Occipital lobe (tissue), 2 donors: ENCODE measurements around the gene NARS2. TPM values are rescaled to one million over a fixed set of nuclear protein-coding genes. Genes with fewer than 3 reads are reported as not detected.
"Not testable (repeated sequence)": the region's sequence is repeated elsewhere in the genome, so short reads cannot be mapped to it uniquely, and the experiment has no call there.

ENCODE experiments used
- DNase-seq: peaks from one replicate; lab custom pipeline; 2025; lab: John Stamatoyannopoulos, UW
- total RNA-seq: library from RNA; depleted of rRNA; stranded (reverse); fragments of >200 nt; gene quantifications from one replicate; pipeline ENCODE4 v1.2.3, GENCODE V29; 2014

The NARS2 gene
- total RNA-seq, 1 donor from 2014 or later, result 33.4 TPM

DNA sequence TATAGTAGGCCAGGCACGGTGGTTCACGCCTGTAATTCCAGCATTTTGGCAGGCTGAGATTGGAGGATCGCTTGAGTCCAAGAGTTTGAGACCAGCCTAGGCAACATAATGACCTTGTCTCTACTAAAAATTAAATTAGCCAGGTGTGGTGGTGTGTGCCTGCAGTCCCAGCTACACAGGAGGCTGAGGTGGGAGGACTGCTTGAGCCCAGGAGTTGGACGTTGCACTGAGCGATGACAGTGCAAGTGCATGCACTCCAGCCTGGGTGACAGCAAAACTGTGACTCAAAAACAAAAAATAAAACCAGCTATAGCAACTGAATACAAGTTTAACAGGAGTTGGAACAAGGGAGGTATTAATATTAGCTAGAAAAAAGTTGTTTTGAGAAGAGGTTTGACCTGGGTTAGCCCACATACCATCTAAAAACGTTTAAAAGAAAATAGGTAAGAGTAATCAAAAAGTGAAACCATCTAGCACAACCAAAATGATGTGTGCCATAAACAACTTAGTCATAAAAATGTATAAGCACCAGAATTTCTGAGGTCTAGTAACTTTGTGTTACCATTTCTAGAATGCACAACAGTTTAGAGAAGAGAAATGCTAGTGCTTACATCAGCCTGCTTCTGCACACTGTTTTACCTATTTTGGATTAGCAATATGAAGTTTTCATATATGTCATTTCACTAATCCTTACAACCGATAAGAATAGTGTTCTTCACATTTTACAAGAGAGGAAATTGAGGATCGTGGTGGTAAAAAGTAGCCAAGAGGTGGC is 26.5 kb downstream of the NARS2 start:
- no peak for DNase-seq

DNA sequence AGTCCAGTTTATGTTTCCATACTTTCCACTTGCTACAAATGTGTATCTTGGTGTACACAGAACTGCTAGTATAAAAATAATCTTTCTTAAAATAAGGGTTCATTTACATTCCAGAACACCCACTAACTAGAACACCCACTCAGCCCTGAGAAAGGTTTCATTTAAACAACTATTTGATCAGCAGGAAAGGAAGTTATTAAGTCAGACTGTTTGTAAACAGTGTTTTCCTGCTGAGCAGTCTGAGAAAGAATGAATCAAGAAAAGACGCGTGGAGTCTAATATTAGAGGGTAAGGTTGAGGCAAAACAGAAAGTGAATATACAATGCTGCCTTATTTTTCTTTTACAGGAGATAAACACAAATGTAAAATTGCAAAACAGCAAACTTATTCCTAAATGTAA is 32.7 kb downstream of the NARS2 start:
- no peak for DNase-seq

DNA sequence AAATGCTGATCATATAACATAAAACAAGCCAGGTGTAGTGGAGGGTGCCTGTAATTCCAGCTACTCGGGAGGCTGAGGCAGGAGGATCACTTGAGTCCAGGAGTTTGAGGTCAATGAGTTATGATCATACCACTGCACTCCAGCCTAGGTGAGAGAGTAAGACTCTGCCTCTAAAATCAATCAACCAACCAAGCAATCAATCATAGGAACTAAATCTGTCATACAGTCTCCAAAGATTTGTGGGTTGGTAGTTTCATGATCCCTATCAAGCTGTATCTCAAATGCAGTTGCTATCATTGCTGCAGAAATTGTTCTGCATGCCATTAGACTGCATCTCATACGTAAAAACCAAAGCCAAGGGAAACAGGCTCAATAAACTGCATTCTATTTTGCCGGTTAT is 33.1 kb downstream of the NARS2 start:
- no peak for DNase-seq

DNA sequence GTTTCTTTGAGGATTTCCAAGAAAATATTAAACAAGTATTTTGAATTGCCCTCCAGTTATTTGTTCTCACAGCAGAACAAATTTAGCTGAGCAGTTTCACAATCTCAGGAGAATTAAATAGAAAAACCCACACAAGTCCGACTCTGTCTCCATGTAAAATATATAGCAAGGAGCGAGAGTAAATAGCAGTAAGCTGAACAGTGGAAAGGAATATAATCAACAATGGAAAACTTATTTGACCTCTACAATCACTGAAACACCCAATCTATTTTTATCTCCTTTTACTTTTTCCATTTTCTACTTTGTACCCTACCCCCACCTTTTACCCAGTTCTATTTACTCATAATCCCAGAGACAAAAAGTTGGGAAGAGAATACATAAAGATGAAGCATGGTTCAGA is 34.4 kb downstream of the NARS2 start:
- DNase-seq, result no peak

DNA sequence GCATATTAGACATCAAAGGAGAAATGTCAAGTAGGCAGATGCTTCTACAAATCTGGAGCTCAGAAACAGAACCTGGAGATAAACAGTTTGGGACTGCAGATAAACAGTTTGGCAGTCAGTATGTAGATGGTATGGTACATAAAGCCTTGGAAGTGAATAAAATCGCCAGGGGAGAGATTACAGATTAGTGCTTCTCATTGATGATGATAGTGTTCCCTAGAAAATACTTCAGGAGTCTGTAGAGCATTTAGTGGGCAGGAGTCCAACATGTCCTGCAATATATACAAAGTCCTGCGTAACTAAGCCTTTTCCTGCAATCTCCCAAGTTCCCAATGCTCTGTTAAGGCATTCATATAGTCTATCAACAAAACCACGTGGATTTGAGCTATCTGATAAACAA is 35.2 kb downstream of the NARS2 start:
- no peak for DNase-seq

DNA sequence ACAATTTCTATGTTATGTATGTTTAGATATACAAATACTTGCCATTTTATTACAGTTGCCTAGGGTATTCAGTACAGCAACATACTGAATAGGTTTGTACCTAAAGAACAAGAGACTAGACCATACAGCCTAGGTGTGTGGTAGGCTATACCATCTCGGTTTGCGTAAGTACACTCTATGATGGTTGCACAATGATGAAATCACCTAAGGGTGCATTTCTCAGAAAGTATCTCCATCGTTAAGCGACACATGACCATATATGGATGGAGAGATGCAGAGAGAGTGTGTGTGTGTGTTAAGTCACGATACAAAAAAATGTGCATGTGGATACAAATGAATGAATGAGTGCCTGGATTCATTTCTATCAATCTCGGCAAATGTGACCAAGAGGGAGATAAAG is 37.7 kb downstream of the NARS2 start:
- no peak for DNase-seq

DNA sequence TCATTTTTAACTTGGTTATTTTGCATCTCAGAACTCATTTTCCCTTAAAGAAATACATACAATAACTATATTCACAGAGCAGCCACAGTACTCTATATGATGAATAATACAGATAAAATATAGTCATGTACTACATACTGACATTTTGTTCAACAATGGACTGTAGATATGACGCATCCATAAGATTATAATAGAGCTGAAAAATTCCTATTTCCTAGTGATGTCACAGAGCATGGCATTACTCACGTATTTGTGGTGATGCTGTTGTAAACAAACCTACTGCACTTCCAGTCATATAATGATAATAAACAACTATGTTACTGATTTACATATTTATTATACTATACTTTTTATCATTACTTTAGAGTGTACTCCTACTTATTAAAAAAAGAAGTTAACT is 38.7 kb downstream of the NARS2 start:
- no peak for DNase-seq

DNA sequence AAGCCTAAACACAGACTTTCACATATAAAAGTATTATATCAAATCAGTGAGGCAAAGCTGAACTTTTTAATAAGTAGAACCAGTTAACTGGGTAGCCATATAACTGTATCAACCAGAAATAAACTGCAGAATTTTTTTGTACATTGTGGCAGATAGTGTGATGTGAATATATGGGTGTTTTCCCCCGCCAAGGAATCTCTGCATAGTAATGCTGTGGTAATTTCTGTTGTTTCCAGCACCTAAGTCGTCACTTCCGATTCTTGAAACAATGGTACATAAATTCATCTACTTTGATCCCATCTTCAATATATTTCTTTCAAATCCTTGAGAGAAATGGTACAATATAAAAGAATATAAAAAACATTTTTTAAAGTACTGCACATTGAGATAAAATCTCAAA is 39.6 kb downstream of the NARS2 start:
- DNase-seq, result no peak

DNA sequence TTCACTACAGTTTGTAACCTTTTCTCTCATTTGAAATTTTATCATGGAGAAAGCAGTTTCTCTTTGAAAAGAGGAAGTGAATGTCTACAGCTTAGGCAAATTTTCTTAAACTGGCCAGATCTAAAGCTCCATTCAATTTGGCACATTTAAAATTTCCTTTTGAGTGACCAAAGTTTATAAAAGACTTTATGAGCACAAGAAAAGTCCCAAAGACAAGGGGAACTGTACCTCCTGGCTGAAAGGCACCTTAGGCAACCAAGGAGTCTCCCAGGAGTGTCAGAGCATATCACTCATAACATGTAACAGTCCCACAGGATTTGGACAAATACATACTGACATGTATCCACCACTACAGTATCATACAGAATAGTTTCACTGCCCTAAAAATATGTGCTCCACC is 41.3 kb downstream of the NARS2 start:
- DNase-seq, result no peak

DNA sequence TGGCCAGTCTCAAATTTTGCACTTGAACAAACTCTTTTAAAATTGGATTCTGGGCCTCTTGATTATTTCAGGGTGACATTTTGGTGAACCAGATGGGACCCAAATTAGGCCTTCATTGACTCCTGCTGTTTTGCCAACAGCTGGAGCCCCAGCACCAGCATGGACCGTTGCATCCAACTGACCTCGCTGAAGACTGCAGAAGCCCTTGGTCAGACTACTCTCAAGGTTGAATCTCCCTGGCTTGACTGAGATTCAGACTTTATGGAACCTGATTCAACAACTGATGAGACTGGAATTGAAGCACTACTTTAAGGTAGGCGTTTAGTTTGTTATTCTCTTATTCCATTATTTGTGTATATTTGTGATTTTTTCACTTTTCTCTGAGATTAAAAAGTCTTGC is 41.7 kb downstream of the NARS2 start:
- no peak for DNase-seq

DNA sequence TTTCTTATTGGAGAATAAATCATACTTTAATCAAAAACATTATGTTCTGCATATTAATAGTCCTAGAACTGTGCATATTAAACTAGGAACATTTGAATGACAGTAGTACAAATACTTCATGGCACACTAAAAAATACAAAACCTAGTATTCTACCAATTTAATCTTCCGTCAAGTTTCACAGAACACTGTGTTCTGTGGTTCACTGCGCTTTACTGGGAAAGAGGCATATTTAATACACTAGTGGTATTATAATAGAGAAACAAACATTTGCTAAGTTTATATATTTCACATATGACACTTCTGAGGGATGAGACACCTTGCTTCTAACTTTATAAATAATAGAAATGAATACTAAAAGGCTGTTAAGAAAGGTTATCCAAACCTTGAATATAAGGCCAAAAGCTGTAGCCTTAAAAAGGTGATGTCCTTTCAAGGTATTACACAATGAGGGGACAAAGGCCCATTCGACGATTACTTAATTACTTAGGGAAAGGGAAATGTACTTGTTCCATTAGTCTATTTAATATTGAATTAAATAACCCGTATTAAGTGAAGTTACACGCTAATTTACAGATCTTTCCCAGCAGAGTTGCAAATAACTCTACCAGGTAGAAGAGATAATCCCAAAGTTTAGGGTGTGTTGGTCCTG is 48.0 kb downstream of the NARS2 start:
- no peak for DNase-seq

DNA sequence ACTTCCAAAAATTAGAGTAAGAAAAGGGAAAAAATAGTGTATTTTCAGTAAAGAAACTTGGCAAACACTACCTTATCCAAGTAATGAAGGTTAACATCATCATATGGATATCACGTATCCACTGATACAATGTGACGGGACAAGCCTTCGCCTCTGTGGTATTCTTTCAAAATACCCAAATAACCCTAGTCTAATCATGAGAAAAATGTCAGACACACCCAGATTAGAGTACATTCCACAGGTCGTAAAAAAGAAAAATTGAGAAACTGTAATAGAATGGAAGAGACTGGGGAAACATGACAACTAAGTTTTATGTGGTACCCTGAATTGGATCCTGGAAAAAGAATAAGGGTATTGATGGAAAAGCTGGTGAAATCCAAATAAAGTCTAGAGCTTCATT is 48.9 kb downstream of the NARS2 start:
- no peak for DNase-seq

DNA sequence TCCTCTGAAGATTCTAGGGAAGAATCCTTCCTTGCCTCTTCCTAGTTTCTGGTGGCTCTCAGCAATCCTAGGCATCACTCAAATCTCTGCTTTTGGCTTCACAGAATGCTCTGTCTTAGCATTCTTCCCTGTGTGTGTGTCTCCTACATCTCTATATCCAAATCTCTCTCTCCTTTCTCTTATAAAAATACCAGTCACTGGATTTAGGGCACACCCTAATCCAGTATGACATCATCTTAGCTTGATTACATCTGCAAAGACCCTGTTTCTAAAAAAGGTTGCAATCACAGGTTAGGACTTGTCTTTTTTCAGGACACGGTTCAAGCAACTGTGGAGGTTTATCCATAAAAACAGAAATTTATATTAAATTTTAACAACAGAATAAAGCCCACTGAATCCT is 54.4 kb downstream of the NARS2 start:
- DNase-seq, result no peak

DNA sequence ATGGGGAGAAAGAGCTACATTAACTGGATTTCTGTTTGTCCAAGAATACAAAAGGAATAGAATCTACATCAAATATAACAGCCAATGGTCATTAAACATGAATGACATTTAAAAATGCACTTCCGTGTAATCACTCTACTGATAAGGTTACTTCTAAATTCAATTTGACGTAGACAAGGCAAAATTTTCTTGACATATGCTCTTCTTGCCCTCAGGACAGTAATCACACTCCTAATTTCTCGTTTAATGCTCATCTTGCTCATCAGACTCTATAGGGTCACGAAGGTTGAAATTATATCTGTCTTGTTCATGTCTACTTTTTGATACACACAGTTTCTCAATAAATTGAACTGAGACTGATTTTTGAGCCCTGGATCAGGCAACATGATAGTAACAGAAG is 58.4 kb downstream of the NARS2 start:
- DNase-seq, result no peak

DNA sequence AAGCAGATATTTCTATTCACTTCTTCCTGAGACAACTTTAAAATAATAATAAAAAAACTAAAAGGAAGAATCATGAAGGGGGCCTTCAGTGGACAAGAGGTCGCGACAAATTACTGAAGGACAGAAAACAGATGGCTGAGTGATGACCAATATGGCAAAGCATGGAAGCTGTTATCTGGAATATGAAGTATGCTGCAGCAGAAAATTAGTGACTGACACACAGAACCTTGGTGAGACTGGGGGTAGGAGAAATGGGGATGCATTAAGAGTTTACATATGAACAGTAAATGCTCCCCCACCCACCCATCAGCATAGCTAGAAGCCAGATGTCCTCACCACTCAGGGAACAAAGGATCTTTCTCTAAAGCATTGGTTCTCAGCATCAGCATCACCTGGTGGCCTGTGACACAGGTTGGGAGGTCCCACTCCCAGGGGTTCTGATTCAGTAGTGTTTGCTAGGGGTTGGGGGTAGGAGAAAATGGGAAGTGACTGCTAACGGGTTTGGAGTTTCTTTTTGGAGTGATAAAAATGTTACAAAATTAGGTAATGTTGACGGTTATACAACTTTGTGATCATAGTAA is 59.7 kb downstream of the NARS2 start:
- DNase-seq, result no peak

DNA sequence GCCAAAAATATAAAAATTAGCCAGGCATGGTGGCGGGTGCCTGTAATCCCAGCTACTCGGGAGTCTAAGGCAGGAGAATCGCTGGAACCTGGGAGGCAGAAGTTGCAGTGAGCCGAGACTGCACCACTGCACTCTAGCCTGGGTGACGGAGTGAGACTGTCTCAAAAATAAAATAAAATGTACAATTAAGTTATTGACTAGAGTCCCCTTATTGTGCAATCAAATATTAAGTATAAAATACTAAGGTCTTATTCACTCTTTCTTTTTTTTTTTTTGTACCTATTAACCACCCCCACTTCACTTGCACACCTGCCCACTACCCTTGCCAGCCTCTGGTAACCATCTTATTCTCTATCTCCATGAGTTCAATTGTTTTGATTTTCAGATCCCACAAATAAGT is 61.6 kb downstream of the NARS2 start:
- DNase-seq, result not testable (repeated sequence)

DNA sequence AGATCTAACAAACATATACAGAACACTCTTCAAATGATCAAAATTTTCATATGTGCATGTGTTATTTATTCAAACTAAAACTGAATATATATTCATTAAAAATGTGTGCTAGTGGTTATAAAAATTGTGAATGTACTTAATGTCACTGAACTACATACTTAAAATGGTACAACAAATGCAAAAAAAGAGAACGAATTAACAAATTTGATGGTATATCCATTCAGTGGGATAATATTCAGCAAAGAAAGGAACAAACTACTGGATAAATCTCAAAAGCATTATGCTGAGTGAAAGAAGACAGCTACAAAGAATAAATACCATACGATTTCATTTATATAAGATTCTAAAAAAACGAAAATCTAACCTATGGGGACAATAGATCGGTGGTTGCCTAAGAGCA is 64.1 kb downstream of the NARS2 start:
- DNase-seq, result no peak

DNA sequence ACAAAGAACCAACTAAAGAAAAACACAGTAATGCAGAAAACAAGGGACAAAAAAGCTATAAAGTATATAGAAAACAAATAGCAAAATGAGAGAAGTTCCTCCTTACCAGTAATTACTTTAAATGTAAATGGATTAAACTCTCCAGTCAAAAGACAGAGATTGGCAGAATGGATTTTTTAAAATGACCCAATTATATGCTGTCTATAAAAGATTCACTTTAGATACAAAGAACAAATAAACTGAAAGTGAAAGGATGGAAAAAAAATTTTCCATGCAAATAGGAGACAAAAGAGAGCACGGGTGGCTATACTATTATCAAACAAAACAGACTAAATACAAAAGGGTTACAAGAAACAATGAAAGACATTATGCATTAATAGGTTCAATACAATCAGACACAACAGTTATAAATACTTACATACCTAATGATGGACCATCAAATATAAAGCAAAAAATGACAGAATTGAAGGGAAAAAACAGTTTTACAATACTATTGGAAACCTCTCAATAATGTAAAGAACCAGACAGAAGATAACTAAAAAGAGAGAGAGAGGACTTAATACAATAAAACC is 64.6 kb downstream of the NARS2 start:
- no peak for DNase-seq

DNA sequence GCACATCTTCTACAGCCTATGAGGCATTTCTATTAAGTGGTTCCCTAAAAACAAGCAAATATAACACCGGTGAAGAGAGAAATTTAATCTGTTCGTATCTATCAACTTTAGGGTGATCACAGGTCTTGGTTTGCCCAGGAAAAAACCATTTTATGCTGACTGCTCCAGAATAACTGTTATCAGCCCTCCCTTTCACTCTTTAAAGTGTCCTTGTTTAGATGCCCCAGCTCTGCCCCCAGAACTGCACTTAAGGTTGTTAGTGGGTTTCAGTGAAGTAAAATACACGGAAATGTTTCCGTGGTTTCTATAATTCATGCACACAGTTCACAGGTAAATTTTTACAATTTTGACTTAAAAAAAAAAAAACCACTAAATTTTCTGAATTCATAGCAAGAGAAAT is 70.0 kb downstream of the NARS2 start:
- DNase-seq, result no peak

DNA sequence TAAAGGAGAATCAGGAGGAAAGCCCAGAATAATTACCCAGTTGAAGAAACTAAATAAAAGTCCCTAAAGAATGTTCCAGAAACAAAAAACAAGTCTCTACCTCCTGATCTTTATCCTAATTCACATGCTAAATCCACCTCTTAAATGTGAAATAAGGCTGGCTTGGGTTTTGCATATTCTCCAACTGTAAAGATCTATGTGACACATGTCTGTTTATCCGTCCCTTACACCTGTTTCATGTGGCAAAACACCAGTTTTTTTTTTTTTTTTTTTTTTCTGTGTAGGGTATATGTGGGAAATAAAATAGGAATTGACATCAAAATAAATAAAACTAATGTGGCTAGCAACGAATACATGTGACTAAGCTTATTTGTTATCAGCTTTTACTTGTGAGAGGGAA is 70.5 kb downstream of the NARS2 start:
- no peak for DNase-seq

DNA sequence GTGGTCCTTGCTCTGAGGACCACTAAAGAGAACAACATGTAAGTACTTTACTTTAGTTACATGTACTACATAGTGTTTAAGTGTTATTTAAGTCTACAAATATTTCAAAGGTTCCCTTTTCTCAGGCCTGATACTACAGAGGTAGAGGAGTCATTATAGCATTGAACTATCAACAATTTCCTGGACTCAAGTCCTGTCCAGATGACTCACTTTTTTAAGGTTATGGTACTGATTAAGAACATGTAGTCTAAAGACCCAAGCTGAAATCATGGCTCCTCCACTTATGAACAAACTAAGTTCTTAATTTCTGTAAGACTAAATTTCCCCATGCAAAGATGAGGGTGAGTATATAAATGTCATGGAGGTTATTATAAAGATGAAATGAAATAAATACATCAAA is 74.7 kb downstream of the NARS2 start:
- DNase-seq, result no peak

DNA sequence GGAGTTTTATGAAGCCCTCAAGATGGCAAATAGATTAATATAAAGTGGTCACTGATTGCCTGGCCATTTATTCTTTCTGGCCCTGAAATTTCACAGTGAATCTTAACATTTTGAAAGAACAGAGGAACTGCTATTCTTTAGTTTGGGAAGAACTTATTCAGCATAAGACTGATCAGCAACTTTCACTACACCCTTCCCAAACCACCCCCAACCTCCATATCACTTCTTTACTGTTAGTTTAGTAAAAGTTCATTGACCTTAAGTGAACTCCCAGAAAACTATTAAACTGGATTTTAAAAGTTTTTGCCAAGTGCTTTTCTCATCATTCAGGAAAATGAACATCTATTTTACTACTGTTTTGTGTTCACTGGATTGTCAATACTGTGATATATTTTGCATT is 77.4 kb downstream of the NARS2 start:
- no peak for DNase-seq
